HG03159 (cell line): ENCODE data around the gene MOB3B.
A peak's percentile ranks its signal among the peaks of the same experiment; 100 is the strongest.

ENCODE experiments used
- ATAC-seq: cut with Tn5 transposase; IDR thresholded peaks from one replicate; pipeline ENCODE4 v1.9.1; 2021; ENCODE audit warnings: mild to moderate bottlenecking, moderate library complexity; ENCODE audit not compliant: unreplicated experiment

Gene MOB3B

DNA sequence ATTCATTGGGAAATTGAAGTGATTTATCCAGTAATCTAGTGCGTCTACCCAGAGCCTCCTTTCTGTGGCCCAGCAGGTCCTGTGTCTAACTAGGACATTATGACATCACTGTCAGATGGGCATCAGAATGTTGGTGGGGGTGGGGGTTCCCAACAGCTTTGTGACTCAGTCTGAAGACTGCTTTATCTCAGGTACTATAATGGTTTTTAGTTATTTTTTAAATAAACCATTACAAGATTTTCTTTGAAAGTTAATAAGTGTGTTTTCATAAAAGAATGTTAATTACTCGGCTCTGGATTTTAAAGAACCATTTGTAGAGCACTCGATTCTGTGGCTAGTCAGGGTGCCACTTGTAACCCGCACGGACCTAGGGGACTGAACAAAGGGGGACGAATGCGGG is 232.6 kb downstream of the MOB3B start, which contains the start of gene EQTN:
EQTN (minus strand) TSS at position 101 of the 400 bp plus-strand sequence; CDS start at position 6, 95 bp downstream.
- no peak for ATAC-seq

DNA sequence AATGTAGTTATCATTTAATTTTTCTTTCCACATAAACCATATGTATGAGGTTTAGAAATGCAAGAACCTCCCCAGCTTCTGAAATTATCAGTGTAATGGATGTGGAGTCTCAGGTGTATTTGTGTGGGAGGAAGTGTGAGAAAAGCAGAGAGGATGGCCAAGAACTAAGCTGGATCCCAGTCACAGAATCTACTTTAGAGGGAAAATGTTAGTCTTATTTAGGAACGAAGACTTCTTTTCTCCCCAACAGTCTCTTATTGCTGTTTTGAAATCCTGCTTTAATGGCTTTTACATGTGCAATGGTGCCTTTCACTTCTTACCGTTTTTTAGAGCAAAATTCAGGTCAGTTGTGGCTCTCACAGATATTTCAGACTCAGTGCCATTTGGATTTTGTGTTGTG is 235.6 kb downstream of the MOB3B start:
- ATAC-seq: no peak

DNA sequence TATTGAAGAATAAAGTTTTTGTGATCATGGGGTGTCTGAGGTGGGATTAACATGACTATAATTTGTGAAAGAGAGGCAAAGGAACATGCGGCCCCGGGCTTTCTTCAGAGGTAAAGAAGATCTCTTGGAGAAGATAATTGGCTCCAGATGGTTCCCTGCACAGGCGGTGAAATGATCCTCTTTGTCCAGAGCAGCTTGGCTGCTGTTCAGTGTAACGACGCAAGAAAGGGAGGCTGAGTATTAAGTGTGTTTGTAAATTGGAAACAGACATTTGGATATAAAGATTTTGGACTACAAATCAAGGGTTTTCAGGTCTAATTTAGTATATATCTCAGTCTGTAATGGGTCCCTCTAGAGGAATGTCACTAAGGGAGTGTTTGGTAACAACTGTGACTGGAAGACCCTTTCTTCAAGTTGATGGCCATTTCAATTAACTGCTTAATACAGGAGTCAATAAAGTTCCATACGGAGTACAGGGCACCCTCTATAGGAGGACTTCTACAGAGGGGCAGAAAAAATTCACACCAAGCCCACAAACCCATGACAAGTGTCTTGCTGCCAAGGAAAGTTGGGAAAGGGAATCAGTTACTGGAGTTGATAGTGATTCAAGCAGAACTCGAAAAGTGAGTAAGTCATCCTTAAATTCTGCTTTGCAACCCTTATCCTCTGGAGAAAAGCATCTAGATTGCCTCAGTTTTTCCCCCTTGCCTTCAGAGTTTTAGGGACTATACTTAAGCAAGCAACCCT is 236.8 kb downstream of the MOB3B start:
- ATAC-seq: no peak

DNA sequence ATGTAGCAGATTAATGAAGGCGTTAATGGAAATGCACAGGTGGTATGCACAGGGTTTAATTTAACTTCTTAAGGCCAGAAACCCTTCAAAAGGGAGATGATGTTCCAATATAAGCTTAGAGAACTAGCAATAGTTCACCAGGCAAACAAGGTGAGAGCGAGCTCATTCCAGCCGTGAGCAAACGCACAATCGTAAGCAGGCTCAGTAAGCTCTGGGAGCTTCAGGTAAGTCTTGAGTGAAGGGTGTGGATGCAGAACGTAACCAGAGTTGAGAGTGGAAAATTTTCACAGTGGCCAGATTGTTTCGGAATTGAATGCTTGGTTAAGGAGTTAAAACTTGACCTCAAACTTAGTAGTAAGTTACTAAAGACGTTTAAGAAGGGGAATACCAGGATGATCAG is 238.3 kb downstream of the MOB3B start:
- no peak for ATAC-seq

DNA sequence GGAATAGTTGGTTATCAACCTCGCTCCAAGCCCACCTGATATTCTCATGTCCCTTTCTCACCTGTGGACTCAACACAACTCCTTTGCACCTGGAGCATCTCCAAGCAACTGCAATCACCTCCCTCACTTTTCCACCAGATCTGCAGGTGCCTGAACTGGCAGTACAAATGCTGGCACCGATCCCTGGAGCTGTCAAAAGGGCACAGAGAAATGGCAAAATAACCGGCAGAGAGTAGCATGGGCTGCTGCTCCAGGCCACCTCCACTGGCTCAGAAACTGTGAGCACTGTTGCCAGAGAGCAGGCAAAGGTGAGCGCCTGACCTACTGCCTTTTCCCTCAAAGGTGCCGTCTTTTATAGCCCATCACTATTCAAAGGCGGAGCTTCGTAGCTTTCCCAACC is 247.3 kb downstream of the MOB3B start:
- no peak for ATAC-seq

DNA sequence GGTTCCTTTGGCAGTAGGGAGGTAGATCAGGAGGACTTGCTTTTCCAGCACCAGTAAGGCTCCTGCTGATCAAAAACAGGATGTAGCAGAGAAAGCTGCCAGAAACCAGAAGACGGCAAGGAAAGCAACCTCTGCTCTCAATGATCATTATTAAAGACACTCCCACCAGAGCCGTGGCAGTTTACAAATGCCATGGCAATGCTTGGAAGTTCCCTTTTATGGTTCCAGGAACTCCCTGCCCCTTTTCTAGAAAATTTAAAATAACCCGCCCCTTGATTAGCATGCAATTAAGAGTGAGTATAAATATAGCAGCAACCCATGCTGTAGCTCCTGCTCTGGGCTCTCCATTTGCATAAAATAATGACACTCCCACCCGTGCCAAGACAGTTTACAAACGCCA is 248.8 kb downstream of the MOB3B start:
- no peak for ATAC-seq

DNA sequence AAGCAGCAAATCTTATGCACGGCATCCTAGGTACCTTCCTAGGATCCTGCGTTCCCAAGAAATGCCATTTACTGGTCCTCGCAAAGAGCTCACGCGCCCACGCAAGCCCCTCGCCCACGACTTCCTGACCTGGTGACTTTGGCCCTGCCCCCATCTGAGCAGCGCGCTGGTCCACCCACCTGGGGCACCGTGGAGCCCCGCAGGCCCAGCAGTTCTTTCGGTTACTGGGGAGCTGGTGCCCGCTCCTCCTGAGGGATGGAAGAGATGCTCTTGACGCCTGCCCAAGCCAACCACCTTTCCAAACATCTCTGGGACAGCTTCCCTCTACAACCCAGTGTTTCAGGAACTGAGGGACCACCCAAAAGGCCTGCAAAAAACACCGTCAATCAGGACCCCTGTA is 249.4 kb downstream of the MOB3B start:
- no peak for ATAC-seq

DNA sequence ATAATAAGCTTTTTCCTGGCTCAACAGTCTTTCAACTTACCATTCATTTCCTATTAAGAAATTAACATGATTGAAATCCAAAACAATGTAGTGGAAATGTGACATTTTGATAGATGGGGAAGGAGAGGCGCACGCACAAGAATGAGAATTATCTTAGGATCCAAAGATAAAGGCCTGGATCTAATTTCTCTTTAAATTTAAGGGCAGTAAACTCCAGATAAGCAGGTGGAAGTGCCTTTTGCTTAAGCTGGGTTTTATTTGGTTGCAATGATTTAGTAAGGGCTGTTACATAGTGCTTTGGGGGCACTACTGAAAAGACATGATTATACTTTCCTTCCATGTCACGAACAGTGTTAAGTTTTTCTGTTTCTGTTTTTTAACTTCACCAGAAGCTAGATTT is 250.0 kb downstream of the MOB3B start:
- ATAC-seq: no peak

DNA sequence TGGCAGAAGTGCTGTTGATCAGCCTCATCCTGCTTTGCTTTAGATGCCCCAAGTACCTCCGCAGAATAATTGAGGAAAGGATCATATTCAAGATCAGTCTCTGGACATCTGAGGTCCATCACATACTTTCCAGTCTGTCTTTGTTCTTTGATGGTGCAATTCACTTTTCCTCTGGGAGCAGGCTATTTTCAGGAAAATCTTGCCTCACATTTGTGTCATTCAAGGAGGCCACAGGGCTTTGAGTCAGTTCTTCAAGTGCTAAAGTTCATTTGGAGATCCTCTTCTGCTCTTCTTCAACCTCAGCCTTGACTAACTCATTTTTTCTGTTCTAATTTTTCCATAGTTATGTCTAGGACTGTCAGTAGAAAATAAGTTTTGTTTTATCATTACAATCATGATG is 251.2 kb downstream of the MOB3B start:
- ATAC-seq: no peak

DNA sequence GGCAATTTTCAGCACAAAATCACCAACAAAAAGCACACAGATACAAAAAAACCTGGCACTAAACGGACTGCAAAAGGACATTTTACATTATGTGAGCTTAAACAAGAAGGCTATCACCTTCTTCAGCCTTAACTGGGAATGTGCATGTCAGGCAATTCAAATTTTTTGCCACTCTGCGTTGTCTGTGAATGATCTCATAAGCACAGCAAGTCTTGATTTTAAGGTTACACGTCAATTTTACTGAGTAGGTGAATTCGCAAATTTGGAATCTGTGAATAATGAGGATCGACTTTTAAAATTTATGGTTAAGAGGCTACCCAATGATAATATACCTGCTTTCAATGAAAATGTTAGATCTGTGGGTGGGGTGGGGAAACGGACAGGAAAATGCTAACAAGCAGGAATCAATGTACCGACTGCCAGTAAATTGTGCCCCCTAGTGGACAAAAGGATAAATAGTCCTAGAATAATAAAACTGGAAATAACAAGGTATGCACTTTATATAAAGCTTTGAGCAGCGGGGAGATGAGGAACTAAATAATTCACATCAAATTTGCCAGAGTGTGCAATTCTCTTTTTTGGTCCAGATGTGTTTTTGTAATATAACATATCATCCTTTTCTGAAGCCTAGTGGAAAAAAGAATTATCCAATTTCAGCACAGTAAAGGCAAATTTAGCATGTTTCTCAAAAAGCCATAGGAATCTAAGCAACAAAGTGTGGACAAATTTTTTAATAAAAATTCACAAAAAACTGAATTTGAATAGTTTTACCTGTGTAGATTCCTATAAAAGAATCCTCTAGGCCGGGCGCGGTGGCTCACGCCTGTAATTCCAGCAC is 253.2 kb downstream of the MOB3B start:
- peak; percentile 73 for ATAC-seq
